EL (cell line): ENCODE measurements around the gene RIPPLY1.
"Not testable (repeated sequence)": the region's sequence is repeated elsewhere in the genome, so short reads cannot be mapped to it uniquely, and the experiment has no call there.

Experiments
- DNase-seq: peaks from one replicate; pipeline ENCODE4 v3.0.0-alpha.2; 2016

RIPPLY1 gene

GRCh38 chrX:106906361-106906760 is 3.2 kb upstream of the RIPPLY1 start:
- DNase-seq = no peak

- DNase-seq = no peak
These were observed 2.0 kb upstream of the RIPPLY1 start for GRCh38 chrX:106905064-106905708.

GRCh38 chrX:106903856-106904528 is 851 bp upstream of the RIPPLY1 start:
- no peak for DNase-seq

- no peak for DNase-seq
These were observed 457 bp downstream of the RIPPLY1 start for GRCh38 chrX:106902684-106903083.

GRCh38 chrX:106901781-106902219 is 1.3 kb downstream of the RIPPLY1 start:
- DNase-seq = no peak

- no peak for DNase-seq
These were observed 1.8 kb downstream of the RIPPLY1 start for GRCh38 chrX:106901341-106901740.

- DNase-seq = no peak
These were observed 3.3 kb downstream of the RIPPLY1 start for GRCh38 chrX:106899841-106900240.

GRCh38 chrX:106899276-106899675 is 3.9 kb downstream of the RIPPLY1 start:
- no peak for DNase-seq

- DNase-seq = peak; percentile 57
These were observed 4.7 kb downstream of the RIPPLY1 start for GRCh38 chrX:106898462-106898861.

GRCh38 chrX:106897259-106897658 is 5.9 kb downstream of the RIPPLY1 start:
- peak; percentile 40 for DNase-seq

- peak; percentile 76 for DNase-seq
These were observed 8.1 kb downstream of the RIPPLY1 start for GRCh38 chrX:106894978-106895452.

- DNase-seq = peak; percentile 66
These were observed 8.7 kb downstream of the RIPPLY1 start for GRCh38 chrX:106894392-106894909.

- no peak for DNase-seq
These were observed 11.2 kb downstream of the RIPPLY1 start for GRCh38 chrX:106891762-106892460.

GRCh38 chrX:106889468-106889867 is 13.7 kb downstream of the RIPPLY1 start:
- no peak for DNase-seq

- no peak for DNase-seq
These were observed 28.0 kb downstream of the RIPPLY1 start for GRCh38 chrX:106875151-106875550.

- peak; percentile 19 for DNase-seq
These were observed 29.1 kb downstream of the RIPPLY1 start for GRCh38 chrX:106874075-106874474.

- not testable (repeated sequence) for DNase-seq
These were observed 30.3 kb downstream of the RIPPLY1 start for GRCh38 chrX:106872796-106873195.

GRCh38 chrX:106863697-106864096 is 39.4 kb downstream of the RIPPLY1 start:
- no peak for DNase-seq

GRCh38 chrX:106862972-106863688 is 40.0 kb downstream of the RIPPLY1 start:
- DNase-seq = peak; percentile 1
